K562 (cell line): ENCODE measurements around the gene ESPL1. TPM values are rescaled to one million over a fixed set of nuclear protein-coding genes. Genes with fewer than 3 reads are reported as not detected.

Experiments used
- ASH1L ChIP-seq: fragments of 450-650 bp; IDR thresholded peaks from 2 replicates; pipeline ENCODE4 v1.6.1; 2018; ENCODE audit warnings: borderline replicate concordance, mild to moderate bottlenecking, low read depth; ENCODE audit not compliant: partially characterized antibody
- ATF6 ChIP-seq: sonication (generic); formaldehyde crosslinking; IDR thresholded peaks from 2 replicates; pipeline ENCODE4 v1.4.0; 2020; ENCODE audit warnings: mild to moderate bottlenecking, missing genetic modification reagents
- BCL6 ChIP-seq: fragments of 250-450 bp; sonication (Bioruptor Pico); IDR thresholded peaks from 2 replicates; pipeline ENCODE4 v1.4.0; 2020
- CREB1 ChIP-seq, 2 experiments: sonication (generic) in 1 of 2; formaldehyde crosslinking in 1 of 2; IDR thresholded peaks; 2 replicates each; pipeline versions ENCODE4 v1.6.1 to v1.8.0; 2012 to 2022; ENCODE audit warnings: inconsistent platforms in 1 of 2, mild to moderate bottlenecking in 1 of 2, missing genetic modification reagents in 1 of 2, moderate library complexity in 1 of 2
- E2F1 ChIP-seq: sonication (generic); formaldehyde crosslinking; IDR thresholded peaks from 2 replicates; pipeline ENCODE4 v1.8.1; 2023; ENCODE audit warnings: mild to moderate bottlenecking, missing genetic modification reagents, moderate library complexity
- ELF4 ChIP-seq: fragments of 450-650 bp; formaldehyde crosslinking; IDR thresholded peaks from 2 replicates; pipeline ENCODE4 v1.4.0; 2022; ENCODE audit warnings: missing genetic modification characterization
- ETS1 ChIP-seq: conservative IDR thresholded peaks from 2 replicates; pipeline ENCODE4 v1.6.1; 2011; ENCODE audit warnings: low read depth, mild to moderate bottlenecking, low read length; ENCODE audit not compliant: control insufficient read depth
- ETV5 ChIP-seq: sonication (generic); formaldehyde crosslinking; IDR thresholded peaks from 2 replicates; pipeline ENCODE4 v1.4.0; 2020; ENCODE audit warnings: low read depth, mild to moderate bottlenecking, missing genetic modification reagents
- GABPA ChIP-seq: fragments of 200-800 bp; sonication (Bioruptor generic); conservative IDR thresholded peaks from 2 replicates; pipeline ENCODE4 v1.6.1; 2016; ENCODE audit warnings: low read depth, missing genetic modification characterization, missing compliant biosample characterization
- GATA2 ChIP-seq: sonication (generic); formaldehyde crosslinking; IDR thresholded peaks from 2 replicates; pipeline ENCODE4 v1.4.0; 2020; ENCODE audit warnings: mild to moderate bottlenecking, missing genetic modification reagents
- HLTF ChIP-seq: fragments of 450-650 bp; IDR thresholded peaks from 2 replicates; pipeline ENCODE4 v1.6.1; 2016
- PML ChIP-seq: IDR thresholded peaks from 2 replicates; pipeline ENCODE4 v1.6.1; 2012; ENCODE audit warnings: low read length, inconsistent platforms
- POLR3G ChIP-seq: IDR thresholded peaks from 2 replicates; pipeline ENCODE4 v1.6.1; 2011; ENCODE audit not compliant: insufficient read length, insufficient replicate concordance; ENCODE audit errors: extremely low read depth
- PTRF ChIP-seq: fragments of 450-650 bp; IDR thresholded peaks from 2 replicates; pipeline ENCODE4 v1.6.1; 2016; ENCODE audit warnings: mild to moderate bottlenecking, missing genetic modification characterization, missing compliant biosample characterization
- SREBF2 ChIP-seq: sonication (generic); formaldehyde crosslinking; IDR thresholded peaks from 2 replicates; pipeline ENCODE4 v1.4.0; 2020; ENCODE audit warnings: mild to moderate bottlenecking, missing genetic modification reagents
- ZBTB43 ChIP-seq: sonication (generic); formaldehyde crosslinking; IDR thresholded peaks from 2 replicates; pipeline ENCODE4 v1.8.0; 2023; ENCODE audit warnings: mild to moderate bottlenecking, missing genetic modification reagents
- ZNF717 ChIP-seq: fragments of 250-450 bp; sonication (Bioruptor Pico); IDR thresholded peaks from 2 replicates; pipeline ENCODE4 v1.5.0; 2021
- polyA plus RNA-seq, 8 experiments: library from polyadenylated mRNA; depleted of rRNA in 4 of 8; stranded (reverse) in 5 of 8; unstranded in 3 of 8; fragments of >200 nt; fragmentation: Nextera tagmentation in 2 of 8; fragmentation: Illumina TruSeq in 1 of 8; extraction: Ambion mirVana in 2 of 8; extraction: Trizol in 1 of 8; gene quantifications; 2 replicates each; pipeline versions ENCODE4 v1.2.1 to v1.2.3, GENCODE V29; 2011 to 2014; ENCODE audit warnings: inconsistent platforms in 1 of 8, missing spikeins in 1 of 8
- total RNA-seq, 7 experiments: library from RNA; depleted of rRNA in 6 of 7; stranded (reverse); fragments of >200 nt in 6 of 7; fragmentation: Illumina TruSeq in 2 of 7; extraction: Trizol in 2 of 7; gene quantifications; 2 replicates each; pipeline versions ENCODE4 v1.2.1 to v1.2.3, GENCODE V29; 2011 to 2021; ENCODE audit warnings: low replicate concordance in 1 of 7
- TF ChIP-seq, protein P1 (sequence below): IDR thresholded peaks from 2 replicates; pipeline ENCODE4 v1.6.1; 2011; ENCODE audit warnings: borderline replicate concordance, low read depth, mild to moderate bottlenecking, moderate library complexity, low read length; ENCODE audit not compliant: insufficient read depth, poor library complexity, severe bottlenecking
- TF ChIP-seq, protein P2 (sequence below): fragments of 450-650 bp; formaldehyde crosslinking; IDR thresholded peaks from 2 replicates; pipeline ENCODE4 v1.4.0; 2022; ENCODE audit warnings: missing genetic modification characterization

The ESPL1 gene
- total and polyA plus RNA-seq, 9 of the 15 experiments (the other 6 are each of a cell fraction or from before 2014, with no cell fraction given), result 1.2 to 55.0 (median 18.7) TPM

DNA sequence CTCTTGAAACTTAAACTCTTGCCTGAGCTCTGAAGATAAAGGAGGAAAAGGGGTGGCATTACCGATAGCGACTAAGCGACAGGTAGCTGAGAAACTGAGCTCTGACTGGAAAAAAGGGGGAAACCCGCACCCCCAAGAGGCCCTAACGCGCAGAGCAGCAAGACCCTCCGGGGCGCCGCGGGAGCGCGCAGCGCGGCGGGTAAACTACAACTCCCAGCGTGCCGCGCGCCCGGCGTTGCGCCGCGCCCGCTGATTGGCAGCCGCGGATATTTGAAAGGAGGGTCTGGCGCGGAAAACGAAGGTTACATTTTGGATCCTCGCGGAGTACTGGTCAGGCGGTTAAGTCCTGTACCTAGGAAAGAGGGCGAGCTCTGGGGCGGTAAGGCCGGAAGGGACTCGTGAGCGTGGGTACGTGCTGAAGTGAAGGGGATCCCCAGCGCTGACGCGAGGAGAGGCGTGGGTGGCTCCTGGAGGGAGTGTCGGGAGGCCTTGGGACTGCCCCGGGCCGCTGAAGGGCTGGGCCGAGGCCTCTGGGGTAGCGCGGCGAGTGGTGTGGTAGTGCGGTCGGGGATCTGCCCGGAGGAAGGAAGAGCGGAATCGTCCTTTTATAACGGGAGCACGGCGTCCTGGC lies at the start of gene ESPL1 (continued):
- TF ChIP-seq, protein P1, sequence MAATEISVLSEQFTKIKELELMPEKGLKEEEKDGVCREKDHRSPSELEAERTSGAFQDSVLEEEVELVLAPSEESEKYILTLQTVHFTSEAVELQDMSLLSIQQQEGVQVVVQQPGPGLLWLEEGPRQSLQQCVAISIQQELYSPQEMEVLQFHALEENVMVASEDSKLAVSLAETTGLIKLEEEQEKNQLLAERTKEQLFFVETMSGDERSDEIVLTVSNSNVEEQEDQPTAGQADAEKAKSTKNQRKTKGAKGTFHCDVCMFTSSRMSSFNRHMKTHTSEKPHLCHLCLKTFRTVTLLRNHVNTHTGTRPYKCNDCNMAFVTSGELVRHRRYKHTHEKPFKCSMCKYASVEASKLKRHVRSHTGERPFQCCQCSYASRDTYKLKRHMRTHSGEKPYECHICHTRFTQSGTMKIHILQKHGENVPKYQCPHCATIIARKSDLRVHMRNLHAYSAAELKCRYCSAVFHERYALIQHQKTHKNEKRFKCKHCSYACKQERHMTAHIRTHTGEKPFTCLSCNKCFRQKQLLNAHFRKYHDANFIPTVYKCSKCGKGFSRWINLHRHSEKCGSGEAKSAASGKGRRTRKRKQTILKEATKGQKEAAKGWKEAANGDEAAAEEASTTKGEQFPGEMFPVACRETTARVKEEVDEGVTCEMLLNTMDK, result no peak
- peak; percentile 40 for TF ChIP-seq ASH1L
- no peak for TF ChIP-seq POLR3G
- TF ChIP-seq ETS1, result peak; percentile 90
- TF ChIP-seq GABPA (tag), result peak; percentile 61
- TF ChIP-seq ELF4 (CRISPR knock-in tag), result 0 out of 2 replicates have a peak, but pooled peaks have one; percentile 25
- peak; percentile 37; the same call in 1 of the 2 replicates for TF ChIP-seq GATA2
- TF ChIP-seq ATF6, result no peak
- TF ChIP-seq, protein P2, sequence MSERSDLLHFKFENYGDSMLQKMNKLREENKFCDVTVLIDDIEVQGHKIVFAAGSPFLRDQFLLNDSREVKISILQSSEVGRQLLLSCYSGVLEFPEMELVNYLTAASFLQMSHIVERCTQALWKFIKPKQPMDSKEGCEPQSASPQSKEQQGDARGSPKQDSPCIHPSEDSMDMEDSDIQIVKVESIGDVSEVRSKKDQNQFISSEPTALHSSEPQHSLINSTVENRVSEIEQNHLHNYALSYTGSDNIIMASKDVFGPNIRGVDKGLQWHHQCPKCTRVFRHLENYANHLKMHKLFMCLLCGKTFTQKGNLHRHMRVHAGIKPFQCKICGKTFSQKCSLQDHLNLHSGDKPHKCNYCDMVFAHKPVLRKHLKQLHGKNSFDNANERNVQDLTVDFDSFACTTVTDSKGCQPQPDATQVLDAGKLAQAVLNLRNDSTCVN, result no peak
- no peak for TF ChIP-seq ZBTB43
- peak; percentile 63 for TF ChIP-seq CREB1 (IDR thresholded peaks at IDR 0.05)
- peak; percentile 77 for TF ChIP-seq CREB1 (CRISPR knock-in tag; IDR thresholded peaks at IDR 0.05)
- no peak for TF ChIP-seq BCL6
- no peak for TF ChIP-seq SREBF2 (CRISPR knock-in tag)
- TF ChIP-seq E2F1 (CRISPR knock-in tag), result peak; percentile 89
- no peak for TF ChIP-seq ZNF717 (CRISPR knock-in tag)
- no peak for TF ChIP-seq ETV5 (CRISPR knock-in tag)
- no peak for TF ChIP-seq HLTF
- TF ChIP-seq PML, result peak; percentile 30; the same call in 1 of the 2 replicates
- TF ChIP-seq PTRF (tag), result no peak
